K562 (cell line): ENCODE data around the gene CPPED1. TPM values are rescaled to one million over a fixed set of nuclear protein-coding genes. Genes with fewer than 3 reads are reported as not detected.

Experiments
- E2F3 ChIP-seq: fragments of 250-450 bp; sonication (Bioruptor Pico); IDR thresholded peaks from 2 replicates; pipeline ENCODE4 v1.4.0; 2020; ENCODE audit warnings: mild to moderate bottlenecking
- JUND ChIP-seq, 2 experiments: IDR thresholded peaks; 2 replicates in 1 of 2; 3 replicates in 1 of 2; pipeline ENCODE4 v1.6.1; 2011; ENCODE audit warnings: borderline replicate concordance in 2 of 2, low read depth in 2 of 2, low read length in 2 of 2, improper control_type of control experiment in 1 of 2, missing biosample characterization in 1 of 2, missing genetic modification characterization in 1 of 2, missing genetic modification reagents in 1 of 2
- KAT7 ChIP-seq: sonication (generic); formaldehyde crosslinking; IDR thresholded peaks from 2 replicates; pipeline ENCODE4 v1.8.0; 2022; ENCODE audit warnings: missing genetic modification reagents, mild to moderate bottlenecking, borderline replicate concordance
- MECOM ChIP-seq: fragments of 250-450 bp; sonication (Bioruptor Pico); IDR thresholded peaks from 2 replicates; pipeline ENCODE4 v1.8.0; 2022; ENCODE audit warnings: inconsistent platforms
- MED1 ChIP-seq: sonication (generic); formaldehyde crosslinking; IDR thresholded peaks from 2 replicates; pipeline ENCODE4 v1.8.1; 2023; ENCODE audit warnings: missing genetic modification reagents, borderline replicate concordance
- PTTG1 ChIP-seq: fragments of 450-650 bp; IDR thresholded peaks from 2 replicates; pipeline ENCODE4 v1.6.1; 2016; ENCODE audit warnings: low read depth, mild to moderate bottlenecking, missing genetic modification characterization, missing compliant biosample characterization
- SIRT6 ChIP-seq: IDR thresholded peaks from one replicate; pipeline ENCODE4 v1.6.1; 2012; ENCODE audit warnings: low read depth, mild to moderate bottlenecking, control low read depth, inconsistent platforms, low read length, moderate library complexity
- SOX6 ChIP-seq: fragments of 450-650 bp; IDR thresholded peaks from 2 replicates; pipeline ENCODE4 v1.6.1; 2014; ENCODE audit warnings: mild to moderate bottlenecking
- STAT5A ChIP-seq: IDR thresholded peaks from 2 replicates; pipeline ENCODE4 v1.6.1; 2012; ENCODE audit warnings: low read length, inconsistent platforms, borderline replicate concordance
- TCF7L2 ChIP-seq: fragments of 150-350 bp; IDR thresholded peaks from 2 replicates; pipeline ENCODE4 v1.6.1; 2016; ENCODE audit warnings: low read depth, mild to moderate bottlenecking, low read length, moderate library complexity
- TGIF2 ChIP-seq: sonication (generic); formaldehyde crosslinking; IDR thresholded peaks from 2 replicates; pipeline ENCODE4 v1.8.1; 2022; ENCODE audit warnings: mild to moderate bottlenecking, missing genetic modification reagents, moderate library complexity
- YBX1 ChIP-seq: fragments of 450-650 bp; IDR thresholded peaks from 2 replicates; pipeline ENCODE4 v1.7.1; 2016; ENCODE audit warnings: mild to moderate bottlenecking
- polyA plus RNA-seq, 8 experiments: library from polyadenylated mRNA; depleted of rRNA in 4 of 8; stranded (reverse) in 5 of 8; unstranded in 3 of 8; fragments of >200 nt; fragmentation: Nextera tagmentation in 2 of 8; fragmentation: Illumina TruSeq in 1 of 8; extraction: Ambion mirVana in 2 of 8; extraction: Trizol in 1 of 8; gene quantifications; 2 replicates each; pipeline versions ENCODE4 v1.2.1 to v1.2.3, GENCODE V29; 2011 to 2014; ENCODE audit warnings: inconsistent platforms in 1 of 8, missing spikeins in 1 of 8
- total RNA-seq, 7 experiments: library from RNA; depleted of rRNA in 6 of 7; stranded (reverse); fragments of >200 nt in 6 of 7; fragmentation: Illumina TruSeq in 2 of 7; extraction: Trizol in 2 of 7; gene quantifications; 2 replicates each; pipeline versions ENCODE4 v1.2.1 to v1.2.3, GENCODE V29; 2011 to 2021; ENCODE audit warnings: low replicate concordance in 1 of 7
- TF ChIP-seq, protein P1 (sequence below): fragments of 250-450 bp; sonication (Bioruptor Pico); IDR thresholded peaks from 2 replicates; pipeline ENCODE4 v1.5.1; 2021; ENCODE audit warnings: mild to moderate bottlenecking
- TF ChIP-seq, protein P2 (sequence below): fragments of 450-650 bp; IDR thresholded peaks from 2 replicates; pipeline ENCODE4 v1.7.1; 2018; ENCODE audit warnings: mild to moderate bottlenecking, low read depth; ENCODE audit not compliant: partially characterized antibody
- TF ChIP-seq, protein P3 (sequence below): fragments of 450-650 bp; formaldehyde crosslinking; IDR thresholded peaks from 2 replicates; pipeline ENCODE4 v1.4.0; 2020; ENCODE audit warnings: mild to moderate bottlenecking
- TF ChIP-seq, protein P4 (sequence below), 2 experiments: fragments of 250-450 bp in 1 of 2; fragments of 450-650 bp in 1 of 2; sonication (Bioruptor Pico) in 1 of 2; IDR thresholded peaks; 2 replicates each; pipeline versions ENCODE4 v1.6.1 to v1.8.0; 2016 to 2021; ENCODE audit warnings: mild to moderate bottlenecking in 2 of 2, moderate library complexity in 2 of 2, missing compliant biosample characterization in 1 of 2, missing genetic modification characterization in 1 of 2
- TF ChIP-seq, protein P5 (sequence below): fragments of 450-650 bp; formaldehyde crosslinking; conservative IDR thresholded peaks from 2 replicates; pipeline ENCODE4 v1.4.0; 2022; ENCODE audit warnings: mild to moderate bottlenecking, missing genetic modification characterization
- TF ChIP-seq, protein P6 (sequence below): fragments of 250-450 bp; sonication (Bioruptor Pico); IDR thresholded peaks from 2 replicates; pipeline ENCODE4 v1.5.0; 2020; ENCODE audit warnings: mild to moderate bottlenecking, borderline replicate concordance

CPPED1 gene
- total and polyA plus RNA-seq, 9 of the 15 experiments (the other 6 are each of a cell fraction or from before 2014, with no cell fraction given): 7.5 to 25.7 (median 16.9) TPM

DNA sequence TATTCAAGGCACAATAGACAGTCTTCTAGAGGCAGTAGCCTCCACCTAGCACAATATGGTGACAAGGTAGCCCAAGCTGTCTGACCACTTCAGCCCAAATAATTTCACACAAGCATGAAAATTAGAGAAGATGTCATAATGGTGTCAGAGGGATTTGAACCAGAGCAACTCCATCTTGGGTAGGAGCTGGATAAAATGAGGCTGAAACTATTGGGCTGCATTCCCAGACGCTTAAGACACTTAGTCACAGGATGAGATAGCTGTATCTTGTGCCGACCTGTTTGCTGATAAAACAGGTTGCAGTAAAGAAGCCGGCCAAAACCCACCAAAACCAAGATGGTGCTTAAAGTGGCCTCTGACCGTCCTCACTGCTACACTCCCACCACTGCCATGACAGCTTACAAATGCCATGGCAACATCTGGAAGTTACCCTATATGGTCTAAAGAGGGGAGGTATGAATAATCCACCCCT lies 192.6 kb downstream of the CPPED1 start (continued):
- TF ChIP-seq SOX6: no peak
- no peak for TF ChIP-seq KAT7 (CRISPR knock-in tag)
- TF ChIP-seq, protein P1, sequence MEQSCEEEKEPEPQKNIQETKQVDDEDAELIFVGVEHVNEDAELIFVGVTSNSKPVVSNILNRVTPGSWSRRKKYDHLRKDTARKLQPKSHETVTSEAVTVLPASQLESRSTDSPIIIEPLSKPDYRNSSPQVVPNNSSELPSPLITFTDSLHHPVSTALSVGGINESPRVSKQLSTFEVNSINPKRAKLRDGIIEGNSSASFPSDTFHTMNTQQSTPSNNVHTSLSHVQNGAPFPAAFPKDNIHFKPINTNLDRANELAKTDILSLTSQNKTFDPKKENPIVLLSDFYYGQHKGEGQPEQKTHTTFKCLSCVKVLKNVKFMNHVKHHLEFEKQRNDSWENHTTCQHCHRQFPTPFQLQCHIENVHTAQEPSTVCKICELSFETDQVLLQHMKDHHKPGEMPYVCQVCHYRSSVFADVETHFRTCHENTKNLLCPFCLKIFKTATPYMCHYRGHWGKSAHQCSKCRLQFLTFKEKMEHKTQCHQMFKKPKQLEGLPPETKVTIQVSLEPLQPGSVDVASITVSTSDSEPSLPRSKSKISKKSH (CRISPR knock-in tag): no peak; the same call in 1 of the 2 replicates
- TF ChIP-seq MED1 (CRISPR knock-in tag): no peak
- TF ChIP-seq YBX1: no peak
- TF ChIP-seq, protein P2, sequence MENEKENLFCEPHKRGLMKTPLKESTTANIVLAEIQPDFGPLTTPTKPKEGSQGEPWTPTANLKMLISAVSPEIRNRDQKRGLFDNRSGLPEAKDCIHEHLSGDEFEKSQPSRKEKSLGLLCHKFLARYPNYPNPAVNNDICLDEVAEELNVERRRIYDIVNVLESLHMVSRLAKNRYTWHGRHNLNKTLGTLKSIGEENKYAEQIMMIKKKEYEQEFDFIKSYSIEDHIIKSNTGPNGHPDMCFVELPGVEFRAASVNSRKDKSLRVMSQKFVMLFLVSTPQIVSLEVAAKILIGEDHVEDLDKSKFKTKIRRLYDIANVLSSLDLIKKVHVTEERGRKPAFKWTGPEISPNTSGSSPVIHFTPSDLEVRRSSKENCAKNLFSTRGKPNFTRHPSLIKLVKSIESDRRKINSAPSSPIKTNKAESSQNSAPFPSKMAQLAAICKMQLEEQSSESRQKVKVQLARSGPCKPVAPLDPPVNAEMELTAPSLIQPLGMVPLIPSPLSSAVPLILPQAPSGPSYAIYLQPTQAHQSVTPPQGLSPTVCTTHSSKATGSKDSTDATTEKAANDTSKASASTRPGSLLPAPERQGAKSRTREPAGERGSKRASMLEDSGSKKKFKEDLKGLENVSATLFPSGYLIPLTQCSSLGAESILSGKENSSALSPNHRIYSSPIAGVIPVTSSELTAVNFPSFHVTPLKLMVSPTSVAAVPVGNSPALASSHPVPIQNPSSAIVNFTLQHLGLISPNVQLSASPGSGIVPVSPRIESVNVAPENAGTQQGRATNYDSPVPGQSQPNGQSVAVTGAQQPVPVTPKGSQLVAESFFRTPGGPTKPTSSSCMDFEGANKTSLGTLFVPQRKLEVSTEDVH: no peak
- peak; percentile 96 for TF ChIP-seq PTTG1 (tag)
- TF ChIP-seq, protein P3, sequence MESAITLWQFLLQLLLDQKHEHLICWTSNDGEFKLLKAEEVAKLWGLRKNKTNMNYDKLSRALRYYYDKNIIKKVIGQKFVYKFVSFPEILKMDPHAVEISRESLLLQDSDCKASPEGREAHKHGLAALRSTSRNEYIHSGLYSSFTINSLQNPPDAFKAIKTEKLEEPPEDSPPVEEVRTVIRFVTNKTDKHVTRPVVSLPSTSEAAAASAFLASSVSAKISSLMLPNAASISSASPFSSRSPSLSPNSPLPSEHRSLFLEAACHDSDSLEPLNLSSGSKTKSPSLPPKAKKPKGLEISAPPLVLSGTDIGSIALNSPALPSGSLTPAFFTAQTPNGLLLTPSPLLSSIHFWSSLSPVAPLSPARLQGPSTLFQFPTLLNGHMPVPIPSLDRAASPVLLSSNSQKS (CRISPR knock-in tag): peak; percentile 81; the same call in 1 of the 2 replicates
- TF ChIP-seq JUND (IDR thresholded peaks at IDR 0.05; ENCODE audit: borderline replicate concordance, low read depth, low read length): peak; percentile 33; the same call in 1 of the 2 replicates
- TF ChIP-seq JUND (tag; IDR thresholded peaks at IDR 0.05; ENCODE audit: borderline replicate concordance, low read depth, low read length): peak; percentile 91; the same call in 2 of the 3 replicates
- TF ChIP-seq TGIF2 (CRISPR knock-in tag): no peak
- TF ChIP-seq TCF7L2: no peak
- TF ChIP-seq, protein P4, sequence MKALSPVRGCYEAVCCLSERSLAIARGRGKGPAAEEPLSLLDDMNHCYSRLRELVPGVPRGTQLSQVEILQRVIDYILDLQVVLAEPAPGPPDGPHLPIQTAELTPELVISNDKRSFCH (CRISPR knock-in tag; IDR thresholded peaks at IDR 0.05): peak; percentile 95
- TF ChIP-seq, protein P4 (tag; IDR thresholded peaks at IDR 0.05): peak; percentile 100
- no peak for TF ChIP-seq STAT5A
- TF ChIP-seq SIRT6: no peak
- TF ChIP-seq, protein P5, sequence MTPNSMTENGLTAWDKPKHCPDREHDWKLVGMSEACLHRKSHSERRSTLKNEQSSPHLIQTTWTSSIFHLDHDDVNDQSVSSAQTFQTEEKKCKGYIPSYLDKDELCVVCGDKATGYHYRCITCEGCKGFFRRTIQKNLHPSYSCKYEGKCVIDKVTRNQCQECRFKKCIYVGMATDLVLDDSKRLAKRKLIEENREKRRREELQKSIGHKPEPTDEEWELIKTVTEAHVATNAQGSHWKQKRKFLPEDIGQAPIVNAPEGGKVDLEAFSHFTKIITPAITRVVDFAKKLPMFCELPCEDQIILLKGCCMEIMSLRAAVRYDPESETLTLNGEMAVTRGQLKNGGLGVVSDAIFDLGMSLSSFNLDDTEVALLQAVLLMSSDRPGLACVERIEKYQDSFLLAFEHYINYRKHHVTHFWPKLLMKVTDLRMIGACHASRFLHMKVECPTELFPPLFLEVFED (CRISPR knock-in tag): peak; percentile 97
- peak; percentile 98 for TF ChIP-seq MECOM (CRISPR knock-in tag)
- TF ChIP-seq, protein P6, sequence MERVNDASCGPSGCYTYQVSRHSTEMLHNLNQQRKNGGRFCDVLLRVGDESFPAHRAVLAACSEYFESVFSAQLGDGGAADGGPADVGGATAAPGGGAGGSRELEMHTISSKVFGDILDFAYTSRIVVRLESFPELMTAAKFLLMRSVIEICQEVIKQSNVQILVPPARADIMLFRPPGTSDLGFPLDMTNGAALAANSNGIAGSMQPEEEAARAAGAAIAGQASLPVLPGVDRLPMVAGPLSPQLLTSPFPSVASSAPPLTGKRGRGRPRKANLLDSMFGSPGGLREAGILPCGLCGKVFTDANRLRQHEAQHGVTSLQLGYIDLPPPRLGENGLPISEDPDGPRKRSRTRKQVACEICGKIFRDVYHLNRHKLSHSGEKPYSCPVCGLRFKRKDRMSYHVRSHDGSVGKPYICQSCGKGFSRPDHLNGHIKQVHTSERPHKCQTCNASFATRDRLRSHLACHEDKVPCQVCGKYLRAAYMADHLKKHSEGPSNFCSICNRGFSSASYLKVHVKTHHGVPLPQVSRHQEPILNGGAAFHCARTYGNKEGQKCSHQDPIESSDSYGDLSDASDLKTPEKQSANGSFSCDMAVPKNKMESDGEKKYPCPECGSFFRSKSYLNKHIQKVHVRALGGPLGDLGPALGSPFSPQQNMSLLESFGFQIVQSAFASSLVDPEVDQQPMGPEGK (CRISPR knock-in tag): peak; percentile 85
- TF ChIP-seq E2F3 (CRISPR knock-in tag): peak; percentile 94
